NB4 (cell line): ENCODE measurements around the gene NFIX.

ENCODE experiments used
- POLR2A ChIP-seq: IDR thresholded peaks from 2 replicates; pipeline ENCODE4 v1.6.1; 2011; ENCODE audit warnings: mild to moderate bottlenecking; ENCODE audit not compliant: insufficient read length; ENCODE audit errors: extremely low read depth
- TF ChIP-seq, protein P1 (sequence below): IDR thresholded peaks from one replicate; pipeline ENCODE4 v1.5.1; 2012; ENCODE audit warnings: low read depth, low read length
- TF ChIP-seq, protein P2 (sequence below): IDR thresholded peaks from 2 replicates; pipeline ENCODE4 v1.6.1; 2011; ENCODE audit warnings: low read depth, low read length

DNA sequence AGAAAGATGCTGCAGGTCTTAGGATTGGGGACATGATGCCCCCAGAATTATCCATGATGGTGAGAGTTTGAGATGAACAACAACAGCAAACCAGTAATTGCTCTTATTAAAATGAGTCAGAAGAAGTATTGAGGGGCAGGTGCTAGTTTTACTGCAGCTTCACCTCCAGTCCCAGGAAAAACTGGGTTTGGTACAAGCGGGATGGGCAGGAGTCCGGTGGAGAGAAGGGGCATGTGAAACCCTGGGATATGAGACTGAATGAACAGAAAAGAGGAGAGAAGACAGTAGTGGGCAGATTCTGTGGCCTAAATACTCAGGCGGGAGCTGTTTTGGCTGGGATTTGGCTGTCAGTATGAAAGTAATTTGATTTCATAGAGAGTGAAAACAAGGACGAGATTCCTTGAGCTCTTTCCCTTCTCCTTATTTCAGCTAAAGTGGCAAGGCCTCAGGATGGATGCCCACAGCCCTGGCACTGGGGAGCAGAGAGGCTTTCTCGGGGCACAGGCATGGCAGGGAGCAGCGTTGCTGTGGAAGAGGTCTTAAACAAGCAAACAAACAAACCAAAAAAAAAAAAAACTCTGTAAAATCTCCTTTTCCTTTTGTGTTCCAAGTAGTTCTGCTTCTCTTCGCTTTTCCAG is 30.7 kb downstream of the NFIX start:
- no peak for TF ChIP-seq POLR2A
- TF ChIP-seq, protein P1, sequence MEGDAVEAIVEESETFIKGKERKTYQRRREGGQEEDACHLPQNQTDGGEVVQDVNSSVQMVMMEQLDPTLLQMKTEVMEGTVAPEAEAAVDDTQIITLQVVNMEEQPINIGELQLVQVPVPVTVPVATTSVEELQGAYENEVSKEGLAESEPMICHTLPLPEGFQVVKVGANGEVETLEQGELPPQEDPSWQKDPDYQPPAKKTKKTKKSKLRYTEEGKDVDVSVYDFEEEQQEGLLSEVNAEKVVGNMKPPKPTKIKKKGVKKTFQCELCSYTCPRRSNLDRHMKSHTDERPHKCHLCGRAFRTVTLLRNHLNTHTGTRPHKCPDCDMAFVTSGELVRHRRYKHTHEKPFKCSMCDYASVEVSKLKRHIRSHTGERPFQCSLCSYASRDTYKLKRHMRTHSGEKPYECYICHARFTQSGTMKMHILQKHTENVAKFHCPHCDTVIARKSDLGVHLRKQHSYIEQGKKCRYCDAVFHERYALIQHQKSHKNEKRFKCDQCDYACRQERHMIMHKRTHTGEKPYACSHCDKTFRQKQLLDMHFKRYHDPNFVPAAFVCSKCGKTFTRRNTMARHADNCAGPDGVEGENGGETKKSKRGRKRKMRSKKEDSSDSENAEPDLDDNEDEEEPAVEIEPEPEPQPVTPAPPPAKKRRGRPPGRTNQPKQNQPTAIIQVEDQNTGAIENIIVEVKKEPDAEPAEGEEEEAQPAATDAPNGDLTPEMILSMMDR = no peak
- TF ChIP-seq, protein P2, sequence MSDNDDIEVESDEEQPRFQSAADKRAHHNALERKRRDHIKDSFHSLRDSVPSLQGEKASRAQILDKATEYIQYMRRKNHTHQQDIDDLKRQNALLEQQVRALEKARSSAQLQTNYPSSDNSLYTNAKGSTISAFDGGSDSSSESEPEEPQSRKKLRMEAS = no peak
